Neural cell (in vitro differentiated cells): ENCODE results near the gene PRKG1. TPM values are rescaled to one million over a fixed set of nuclear protein-coding genes. Genes with fewer than 3 reads are reported as not detected.

Experiments
- H2AFZ ChIP-seq: fragments of 200-600, 300-800 bp; sonication (generic), shearing (Covaris generic); 2 replicates; pipeline ENCODE4 v1.6.0; 2014; ENCODE audit warnings: low read depth, mild to moderate bottlenecking, antibody characterized with exemption, low read length, moderate library complexity
- H3F3A ChIP-seq: fragments of 200-600 bp; shearing (Covaris generic); 2 replicates; pipeline ENCODE4 v1.6.1; 2016; ENCODE audit warnings: mild to moderate bottlenecking, moderate library complexity, mixed read lengths, antibody characterized with exemption, low read length; ENCODE audit not compliant: insufficient read depth, poor library complexity, severe bottlenecking
- H3K27ac ChIP-seq: fragments of 200-600, 300-800 bp; sonication (generic), shearing (Covaris generic); 2 replicates; pipeline ENCODE4 v1.5.1; 2014; ENCODE audit warnings: mild to moderate bottlenecking, low read length, moderate library complexity
- H3K27me3 ChIP-seq: fragments of 300-800, 200-600 bp; sonication (generic), shearing (Covaris generic); 2 replicates; pipeline ENCODE4 v1.6.0; 2014; ENCODE audit warnings: mild to moderate bottlenecking, low read depth, low read length, moderate library complexity; ENCODE audit not compliant: insufficient read depth
- H3K36me3 ChIP-seq: fragments of 300-800, 200-600 bp; sonication (generic), shearing (Covaris generic); 2 replicates; pipeline ENCODE4 v1.5.1; 2014; ENCODE audit warnings: mild to moderate bottlenecking, antibody characterized with exemption, low read length, moderate library complexity; ENCODE audit not compliant: insufficient read depth
- H3K4me2 ChIP-seq: fragments of 300-800, 200-600 bp; sonication (generic), shearing (Covaris generic); 2 replicates; pipeline ENCODE4 v1.6.0; 2014; ENCODE audit warnings: mild to moderate bottlenecking, low read length
- H3K4me3 ChIP-seq: fragments of 300-800, 200-600 bp; sonication (generic), shearing (Covaris generic); 2 replicates; pipeline ENCODE4 v1.5.1; 2014; ENCODE audit warnings: mild to moderate bottlenecking, low read length, moderate library complexity
- H3K79me2 ChIP-seq: fragments of 200-600 bp; shearing (Covaris generic); replicated peaks from 2 replicates; pipeline ENCODE4 v1.6.0; 2014; ENCODE audit warnings: mild to moderate bottlenecking, low read length, moderate library complexity; ENCODE audit not compliant: insufficient read depth
- H3K9ac ChIP-seq: fragments of 300-800, 200-600 bp; sonication (generic), shearing (Covaris generic); 2 replicates; pipeline ENCODE4 v1.6.1; 2016; ENCODE audit warnings: mild to moderate bottlenecking, low read length, mixed read lengths
- H3K9me2 ChIP-seq: fragments of 200-600 bp; shearing (Covaris generic); 2 replicates; pipeline ENCODE4 v1.6.1; 2016; ENCODE audit warnings: mild to moderate bottlenecking, low read length, mixed read lengths; ENCODE audit not compliant: insufficient read depth
- H3K9me3 ChIP-seq: fragments of 200-600, 300-800 bp; sonication (generic), shearing (Covaris generic); 2 replicates; pipeline ENCODE4 v1.6.1; 2016; ENCODE audit warnings: mild to moderate bottlenecking, mixed run types, low read length, moderate library complexity, mixed read lengths
- H4K20me1 ChIP-seq: fragments of 200-600 bp; shearing (Covaris generic); 2 replicates; pipeline ENCODE4 v1.6.1; 2016; ENCODE audit warnings: mild to moderate bottlenecking, mixed run types; ENCODE audit not compliant: insufficient read depth
- EP300 ChIP-seq: fragments of 450-650 bp; conservative IDR thresholded peaks from 2 replicates; pipeline ENCODE4 v1.6.1; 2014; ENCODE audit warnings: antibody characterized with exemption, mild to moderate bottlenecking, moderate library complexity; ENCODE audit not compliant: poor library complexity, severe bottlenecking
- EZH2 ChIP-seq: fragments of 200-600, 300-800 bp; shearing (Covaris generic), sonication (generic); IDR thresholded peaks from 2 replicates; pipeline ENCODE4 v1.6.1; 2014; ENCODE audit warnings: antibody characterized with exemption, low read length, borderline replicate concordance, mild to moderate bottlenecking; ENCODE audit not compliant: insufficient read depth, poor library complexity, severe bottlenecking
- MXI1 ChIP-seq: fragments of 450-650 bp; conservative IDR thresholded peaks from 2 replicates; pipeline ENCODE4 v1.6.1; 2014; ENCODE audit warnings: antibody characterized with exemption, mild to moderate bottlenecking; ENCODE audit not compliant: poor library complexity, severe bottlenecking
- POLR2AphosphoS5 ChIP-seq: IDR thresholded peaks from 2 replicates; pipeline ENCODE4 v1.6.1; 2012
- RAD21 ChIP-seq: fragments of 450-650 bp; conservative IDR thresholded peaks from 2 replicates; pipeline ENCODE4 v1.6.1; 2014; ENCODE audit warnings: antibody characterized with exemption, mild to moderate bottlenecking, moderate library complexity
- SMC3 ChIP-seq: fragments of 450-650 bp; conservative IDR thresholded peaks from 2 replicates; pipeline ENCODE4 v1.6.1; 2014; ENCODE audit warnings: antibody characterized with exemption, mild to moderate bottlenecking, moderate library complexity; ENCODE audit not compliant: poor library complexity
- TAF1 ChIP-seq: IDR thresholded peaks from 2 replicates; pipeline ENCODE4 v1.6.1; 2012; ENCODE audit warnings: low read depth
- polyA plus RNA-seq: library from polyadenylated mRNA; depleted of rRNA; stranded (reverse); fragments of >200 nt; gene quantifications from 2 replicates; pipeline ENCODE4 v1.2.3, GENCODE V29; 2014
- TF ChIP-seq, protein P1 (sequence below): fragments of 450-650 bp; IDR thresholded peaks from 2 replicates; pipeline ENCODE4 v1.5.1; 2014; ENCODE audit warnings: antibody characterized with exemption, mild to moderate bottlenecking, moderate library complexity; ENCODE audit not compliant: poor library complexity, severe bottlenecking
- TF ChIP-seq, protein P2 (sequence below): IDR thresholded peaks from 2 replicates; pipeline ENCODE4 v1.6.1; 2012; ENCODE audit warnings: borderline replicate concordance

Gene PRKG1
- polyA plus RNA-seq, 1 donor from 2014 or later: 2.2 TPM

DNA sequence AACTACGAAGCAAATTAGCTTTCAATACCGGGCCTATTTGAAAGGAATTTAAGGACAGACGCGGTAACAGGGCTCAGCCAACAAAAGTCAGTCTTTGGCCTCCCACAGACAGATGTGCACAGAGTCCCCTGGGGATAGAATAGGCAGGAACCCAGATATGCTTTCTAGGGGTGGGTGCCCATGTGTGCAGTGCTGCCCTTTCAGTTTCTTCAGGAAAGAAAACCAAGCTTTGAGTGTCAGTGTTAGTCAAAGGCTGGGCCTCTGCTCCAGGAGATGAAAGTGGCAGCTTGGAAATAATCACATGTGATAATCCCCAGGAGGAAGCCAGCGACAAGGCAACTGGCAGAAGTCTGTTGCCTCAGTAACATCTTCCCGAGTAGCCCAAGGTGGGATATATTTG lies 668.9 kb downstream of the PRKG1 start:
- no peaks in the 10 kb centered on the region for H3K9me2 ChIP-seq
- H3K9ac ChIP-seq: no peak overlapping the region
- no peak overlapping the region for H3K4me3 ChIP-seq
- no peaks in the 10 kb centered on the region for H4K20me1 ChIP-seq
- peak overlapping the region; percentile 36 for H3K27ac ChIP-seq
- no peaks in the 10 kb centered on the region for H3K27me3 ChIP-seq
- H3K36me3 ChIP-seq: no peaks in the 10 kb centered on the region
- TF ChIP-seq EP300: peak; percentile 54
- TF ChIP-seq MXI1: peak; percentile 26
- TF ChIP-seq, protein P1, sequence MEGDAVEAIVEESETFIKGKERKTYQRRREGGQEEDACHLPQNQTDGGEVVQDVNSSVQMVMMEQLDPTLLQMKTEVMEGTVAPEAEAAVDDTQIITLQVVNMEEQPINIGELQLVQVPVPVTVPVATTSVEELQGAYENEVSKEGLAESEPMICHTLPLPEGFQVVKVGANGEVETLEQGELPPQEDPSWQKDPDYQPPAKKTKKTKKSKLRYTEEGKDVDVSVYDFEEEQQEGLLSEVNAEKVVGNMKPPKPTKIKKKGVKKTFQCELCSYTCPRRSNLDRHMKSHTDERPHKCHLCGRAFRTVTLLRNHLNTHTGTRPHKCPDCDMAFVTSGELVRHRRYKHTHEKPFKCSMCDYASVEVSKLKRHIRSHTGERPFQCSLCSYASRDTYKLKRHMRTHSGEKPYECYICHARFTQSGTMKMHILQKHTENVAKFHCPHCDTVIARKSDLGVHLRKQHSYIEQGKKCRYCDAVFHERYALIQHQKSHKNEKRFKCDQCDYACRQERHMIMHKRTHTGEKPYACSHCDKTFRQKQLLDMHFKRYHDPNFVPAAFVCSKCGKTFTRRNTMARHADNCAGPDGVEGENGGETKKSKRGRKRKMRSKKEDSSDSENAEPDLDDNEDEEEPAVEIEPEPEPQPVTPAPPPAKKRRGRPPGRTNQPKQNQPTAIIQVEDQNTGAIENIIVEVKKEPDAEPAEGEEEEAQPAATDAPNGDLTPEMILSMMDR: no peak
- peak; percentile 48 for TF ChIP-seq POLR2AphosphoS5
- no peaks in the 10 kb centered on the region for H3K79me2 ChIP-seq
- no peak overlapping the region for H3K4me2 ChIP-seq
- no peak overlapping the region for H2AFZ ChIP-seq
- no peaks in the 10 kb centered on the region for H3F3A ChIP-seq
- no peaks in the 10 kb centered on the region for H3K9me3 ChIP-seq

DNA sequence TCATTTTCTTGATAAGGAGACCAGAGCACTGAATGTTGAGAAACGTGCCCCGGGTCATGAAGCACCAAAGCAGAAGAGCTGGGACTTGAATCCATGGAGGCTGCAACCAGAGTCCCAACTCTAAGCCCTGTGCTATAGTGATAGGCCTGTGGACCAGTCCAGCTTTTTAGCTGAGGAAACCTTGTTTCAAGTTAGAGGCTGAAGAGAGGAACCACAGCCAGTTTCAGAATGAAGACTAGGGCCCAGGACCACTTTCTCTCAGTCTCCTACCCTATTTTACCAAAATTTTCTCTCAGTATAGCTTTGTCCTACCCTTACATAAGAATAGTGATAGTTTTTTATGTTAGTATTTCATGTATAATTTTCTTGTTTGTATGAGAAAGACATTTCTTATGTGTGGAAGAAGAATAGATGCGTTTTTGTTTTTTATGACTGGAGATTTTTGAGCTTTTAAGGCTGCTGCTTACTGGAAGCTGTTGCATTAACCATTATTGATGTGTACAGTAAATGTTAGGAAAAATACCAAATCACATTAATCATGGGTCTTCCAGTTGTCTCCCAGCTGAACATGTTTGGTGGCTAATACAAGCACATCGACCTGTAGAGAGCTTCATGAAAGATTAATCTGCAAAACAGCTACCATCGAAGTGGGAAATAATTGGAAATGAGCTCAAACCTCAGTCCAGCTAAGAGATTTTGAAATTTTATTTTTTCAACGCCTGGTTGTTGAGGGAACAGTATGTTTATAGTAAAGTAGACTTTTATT lies 670.1 kb downstream of the PRKG1 start:
- no peaks in the 10 kb centered on the region for H4K20me1 ChIP-seq
- TF ChIP-seq MXI1: no peak
- TF ChIP-seq SMC3: no peak
- TF ChIP-seq TAF1: no peak
- no peak for TF ChIP-seq EP300
- TF ChIP-seq POLR2AphosphoS5: no peak
- TF ChIP-seq, protein P1: no peak
- no peak for TF ChIP-seq EZH2
- TF ChIP-seq, protein P2, sequence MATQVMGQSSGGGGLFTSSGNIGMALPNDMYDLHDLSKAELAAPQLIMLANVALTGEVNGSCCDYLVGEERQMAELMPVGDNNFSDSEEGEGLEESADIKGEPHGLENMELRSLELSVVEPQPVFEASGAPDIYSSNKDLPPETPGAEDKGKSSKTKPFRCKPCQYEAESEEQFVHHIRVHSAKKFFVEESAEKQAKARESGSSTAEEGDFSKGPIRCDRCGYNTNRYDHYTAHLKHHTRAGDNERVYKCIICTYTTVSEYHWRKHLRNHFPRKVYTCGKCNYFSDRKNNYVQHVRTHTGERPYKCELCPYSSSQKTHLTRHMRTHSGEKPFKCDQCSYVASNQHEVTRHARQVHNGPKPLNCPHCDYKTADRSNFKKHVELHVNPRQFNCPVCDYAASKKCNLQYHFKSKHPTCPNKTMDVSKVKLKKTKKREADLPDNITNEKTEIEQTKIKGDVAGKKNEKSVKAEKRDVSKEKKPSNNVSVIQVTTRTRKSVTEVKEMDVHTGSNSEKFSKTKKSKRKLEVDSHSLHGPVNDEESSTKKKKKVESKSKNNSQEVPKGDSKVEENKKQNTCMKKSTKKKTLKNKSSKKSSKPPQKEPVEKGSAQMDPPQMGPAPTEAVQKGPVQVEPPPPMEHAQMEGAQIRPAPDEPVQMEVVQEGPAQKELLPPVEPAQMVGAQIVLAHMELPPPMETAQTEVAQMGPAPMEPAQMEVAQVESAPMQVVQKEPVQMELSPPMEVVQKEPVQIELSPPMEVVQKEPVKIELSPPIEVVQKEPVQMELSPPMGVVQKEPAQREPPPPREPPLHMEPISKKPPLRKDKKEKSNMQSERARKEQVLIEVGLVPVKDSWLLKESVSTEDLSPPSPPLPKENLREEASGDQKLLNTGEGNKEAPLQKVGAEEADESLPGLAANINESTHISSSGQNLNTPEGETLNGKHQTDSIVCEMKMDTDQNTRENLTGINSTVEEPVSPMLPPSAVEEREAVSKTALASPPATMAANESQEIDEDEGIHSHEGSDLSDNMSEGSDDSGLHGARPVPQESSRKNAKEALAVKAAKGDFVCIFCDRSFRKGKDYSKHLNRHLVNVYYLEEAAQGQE: no peak
- TF ChIP-seq RAD21: no peak
- H2AFZ ChIP-seq: no peak overlapping the region
- no peaks in the 10 kb centered on the region for H3K9me3 ChIP-seq
- H3F3A ChIP-seq: no peaks in the 10 kb centered on the region
- no peaks in the 10 kb centered on the region for H3K36me3 ChIP-seq
- H3K4me3 ChIP-seq: no peak overlapping the region
- no peak overlapping the region for H3K27ac ChIP-seq
- H3K27me3 ChIP-seq: no peaks in the 10 kb centered on the region
- H3K9me2 ChIP-seq: no peaks in the 10 kb centered on the region
- no peak overlapping the region for H3K4me2 ChIP-seq
- H3K79me2 ChIP-seq: no peaks in the 10 kb centered on the region
- H3K9ac ChIP-seq: no peak overlapping the region
